ENCODE data around the gene UGT3A1.

- TF ChIP-seq CTCF (IDR thresholded peaks at IDR 0.05), result no peak
- TF ChIP-seq POLR2A (IDR thresholded peaks at IDR 0.05), result no peak
Observed at GRCh38 chr5:36013182-36013581, 22.0 kb upstream of the UGT3A1 start.

Data from lower leg skin (tissue), 3 donors.